Spleen (tissue), 7 donors: ENCODE data around the gene OPRM1.

ENCODE experiments used
- CTCF ChIP-seq, 11 experiments: fragments of 200-600 bp in 7 of 11; fragments of 450-650 bp in 4 of 11; sonication (generic) in 4 of 11; IDR thresholded peaks in 8 of 11; conservative IDR thresholded peaks in 3 of 11; 1 replicate in 7 of 11; 2 replicates in 4 of 11; pipeline versions ENCODE4 v1.4.0 to v1.8.0; 2016 to 2021; ENCODE audit warnings: antibody characterized with exemption in 11 of 11, inconsistent platforms in 4 of 11, mild to moderate bottlenecking in 1 of 11
- POLR2A ChIP-seq, 3 donors: fragments of 450-650 bp; IDR thresholded peaks; one replicate each; pipeline ENCODE4 v1.5.1; 2017; ENCODE audit warnings: antibody characterized with exemption in 3 of 3, mild to moderate bottlenecking in 1 of 3
- POLR2AphosphoS5 ChIP-seq, 3 donors: sonication (generic); formaldehyde crosslinking; IDR thresholded peaks; one replicate each; pipeline ENCODE4 v1.5.1; 2017; ENCODE audit warnings: antibody characterized with exemption in 3 of 3
- donor health status: DM: no; HTN: no; CAD: no; lungs with moderate emphysema.
- donor health status: DM: no; HTN: no; CAD: no.
- donor health status: DM: no; HTN: no; CAD: no.

GRCh38 chr6:154010371-154010770 lies 28.7 kb upstream of the OPRM1 start:
- TF ChIP-seq CTCF (IDR thresholded peaks at IDR 0.05 in 8 of 11, conservative IDR thresholded peaks at IDR 0.05 in 3 of 11) (no peak), POLR2A (IDR thresholded peaks at IDR 0.05) (no peak), POLR2AphosphoS5 (IDR thresholded peaks at IDR 0.05) (no peak)
